CD14-positive monocyte (primary cell): ENCODE results near the gene DNAJC12. TPM values are rescaled to one million over a fixed set of nuclear protein-coding genes. Genes with fewer than 3 reads are reported as not detected.

Experiments
- DNase-seq, 3 donors: peaks; one replicate each; pipeline ENCODE4 v3.0.0-alpha.2; 2011 to 2022
- H2AFZ ChIP-seq: 2 replicates; pipeline ENCODE4 v1.6.0; 2012; ENCODE audit warnings: mild to moderate bottlenecking, low read depth, low read length, inconsistent platforms; ENCODE audit not compliant: insufficient read depth, poor library complexity, severe bottlenecking
- H3K27ac ChIP-seq, 2 donors: 1 replicate in 1 of 2; 2 replicates in 1 of 2; pipeline ENCODE4 v1.5.1; 2012 to 2013; ENCODE audit warnings: low read length in 2 of 2, control low read depth in 1 of 2, inconsistent platforms in 1 of 2, low read depth in 1 of 2, mild to moderate bottlenecking in 1 of 2
- H3K27me3 ChIP-seq, 2 donors: one replicate each; pipeline versions ENCODE4 v1.6.0 to v1.6.1; 2011 to 2013; ENCODE audit warnings: low read length in 2 of 2; ENCODE audit not compliant: control insufficient read depth in 2 of 2, insufficient read depth in 2 of 2
- H3K36me3 ChIP-seq, 2 donors: replicated peaks in 1 of 2; 1 replicate in 1 of 2; 2 replicates in 1 of 2; pipeline versions ENCODE4 v1.5.1 to v1.6.1; 2012 to 2013; ENCODE audit warnings: low read length in 2 of 2, control low read depth in 1 of 2, inconsistent platforms in 1 of 2, mild to moderate bottlenecking in 1 of 2; ENCODE audit not compliant: insufficient read depth in 2 of 2, control insufficient read depth in 1 of 2
- H3K4me1 ChIP-seq, 2 donors: 1 replicate in 1 of 2; 2 replicates in 1 of 2; pipeline versions ENCODE4 v1.5.1 to v1.6.1; 2012 to 2013; ENCODE audit warnings: low read length in 2 of 2, control low read depth in 1 of 2, inconsistent platforms in 1 of 2, mild to moderate bottlenecking in 1 of 2, moderate library complexity in 1 of 2; ENCODE audit not compliant: insufficient read depth in 2 of 2, control insufficient read depth in 1 of 2
- H3K4me2 ChIP-seq: replicated peaks from 2 replicates; pipeline ENCODE3; 2012; ENCODE audit warnings: low read length, moderate library complexity, mild to moderate bottlenecking; ENCODE audit not compliant: poor library complexity, severe bottlenecking; ENCODE audit errors: extremely low read depth
- H3K4me3 ChIP-seq, 3 experiments: fragments of 200-600 bp in 1 of 3; sonication (generic) in 1 of 3; replicated peaks in 1 of 3; 1 replicate in 2 of 3; 2 replicates in 1 of 3; pipeline ENCODE4 v1.5.1; 2011 to 2013; ENCODE audit warnings: low read length in 3 of 3, mild to moderate bottlenecking in 3 of 3, control low read depth in 2 of 3, low read depth in 2 of 3, inconsistent platforms in 1 of 3, moderate library complexity in 1 of 3
- H3K79me2 ChIP-seq: 2 replicates; pipeline ENCODE4 v1.6.0; 2012; ENCODE audit warnings: mild to moderate bottlenecking, control low read depth, inconsistent platforms, low read length, moderate library complexity; ENCODE audit not compliant: insufficient read depth
- H3K9ac ChIP-seq: 2 replicates; pipeline ENCODE4 v1.6.0; 2017; ENCODE audit warnings: low read length, mild to moderate bottlenecking; ENCODE audit not compliant: insufficient read depth, poor library complexity, severe bottlenecking
- H3K9me3 ChIP-seq, 2 donors: replicated peaks in 1 of 2; 1 replicate in 1 of 2; 2 replicates in 1 of 2; pipeline versions ENCODE4 v1.5.1 to v1.6.1; 2012 to 2013; ENCODE audit warnings: low read length in 2 of 2, control low read depth in 1 of 2; ENCODE audit not compliant: control insufficient read depth in 1 of 2, insufficient read depth in 1 of 2
- H4K20me1 ChIP-seq: 2 replicates; pipeline ENCODE4 v1.6.0; 2012; ENCODE audit warnings: mild to moderate bottlenecking, low read length, control low read depth, moderate library complexity; ENCODE audit not compliant: insufficient read depth
- H3K27ac Mint-ChIP-seq, 7 donors: one replicate each; pipeline ENCODE4 v1.8.0; 2020; ENCODE audit warnings: mild to moderate bottlenecking in 7 of 7, mixed read lengths in 7 of 7, moderate library complexity in 6 of 7, inconsistent platforms in 2 of 7
- H3K27me3 Mint-ChIP-seq, 3 donors: one replicate each; pipeline ENCODE4 v1.8.0; 2021 to 2022; ENCODE audit warnings: low read depth in 3 of 3, mild to moderate bottlenecking in 3 of 3, mixed read lengths in 3 of 3, moderate library complexity in 3 of 3, inconsistent platforms in 1 of 3
- H3K36me3 Mint-ChIP-seq, 2 donors: one replicate each; pipeline ENCODE4 v1.8.0; 2020; ENCODE audit warnings: mixed read lengths in 2 of 2, inconsistent platforms in 1 of 2, mild to moderate bottlenecking in 1 of 2
- H3K4me1 Mint-ChIP-seq: one replicate; pipeline ENCODE4 v1.8.0; 2020; ENCODE audit warnings: mild to moderate bottlenecking, mixed read lengths
- H3K4me3 Mint-ChIP-seq, 2 donors: one replicate each; pipeline ENCODE4 v1.8.0; 2020; ENCODE audit warnings: mild to moderate bottlenecking in 2 of 2, mixed read lengths in 2 of 2, moderate library complexity in 1 of 2
- H3K9me3 Mint-ChIP-seq, 7 donors: one replicate each; pipeline ENCODE4 v1.8.0; 2020 to 2022; ENCODE audit warnings: mixed read lengths in 7 of 7, mild to moderate bottlenecking in 6 of 7, moderate library complexity in 6 of 7, inconsistent platforms in 2 of 7
- CTCF ChIP-seq: fragments of 200-600 bp; IDR thresholded peaks from one replicate; pipeline ENCODE4 v1.8.0; 2022; ENCODE audit warnings: antibody characterized with exemption, mild to moderate bottlenecking
- WGBS: methylation state at CpG from one replicate; pipeline ENCODE4 v1.1.5; 2013; ENCODE audit warnings: missing lambda C conversion rate; ENCODE audit not compliant: insufficient coverage; 5-methylcytosine and 5-hydroxymethylcytosine counted together
- intact Hi-C, 2 donors: fragments of 100-400 bp; cut with micrococcal nuclease; formaldehyde crosslinking; loops; one replicate each; pipeline versions ENCODE4 v1.15.0 to v1.15.1; 2023
- polyA plus RNA-seq, 3 donors: library from polyadenylated mRNA; depleted of rRNA in 1 of 3; unstranded in 2 of 3; stranded (reverse) in 1 of 3; fragments of 300-500 nt in 2 of 3; fragments of >200 nt in 1 of 3; fragmentation: Illumina TruSeq in 2 of 3; gene quantifications; 1 replicate in 2 of 3; 2 replicates in 1 of 3; pipeline ENCODE4 v1.2.3, GENCODE V29; 2012 to 2021

The DNAJC12 gene
- polyA plus RNA-seq, 3 donors, result not detected

- Histone ChIP-seq H3K4me1 (peaks cover 17 to 26% of the 10 kb centered on the region in 2 donors), H3K9me3 (no peaks in the 10 kb centered on the region), H3K4me3 (no peak overlapping the region), H3K36me3 (no peaks in the 10 kb centered on the region), H2AFZ (no peak overlapping the region), H3K79me2 (no peaks in the 10 kb centered on the region), H3K4me2 (no peak overlapping the region), H4K20me1 (no peaks in the 10 kb centered on the region), H3K9ac (no peak overlapping the region), H3K27me3 (no peaks in the 10 kb centered on the region), H3K27ac (peak overlapping the region in 1 of 2 donors; percentile 66)
- Mint-ChIP-seq H3K9me3 (no peaks in the 10 kb centered on the region), H3K4me1 (peaks cover 27% of the 10 kb centered on the region), H3K4me3 (no peak overlapping the region), H3K27ac (peak overlapping the region; percentile 74 to 88 (median 81)), H3K36me3 (peaks cover 2 to 4% of the 10 kb centered on the region in 2 donors), H3K27me3 (no peaks in the 10 kb centered on the region)
- intact Hi-C loops, result no loop called here
- DNase-seq, result peak; percentile 85 to 93 (median 86)
- TF ChIP-seq CTCF, result no peak
Observed at GRCh38 chr10:67772894-67773511, 65.0 kb downstream of the DNAJC12 start.

- no peaks in the 10 kb centered on the region for H3K9me3 Mint-ChIP-seq
- Histone ChIP-seq H3K9ac (no peak overlapping the region), H3K27ac (peak overlapping the region in 1 of 2 donors; percentile 66), H3K79me2 (no peaks in the 10 kb centered on the region), H3K36me3 (no peaks in the 10 kb centered on the region), H3K4me1 (peaks cover 17 to 26% of the 10 kb centered on the region in 2 donors), H3K4me2 (no peak overlapping the region), H3K9me3 (no peaks in the 10 kb centered on the region), H4K20me1 (no peaks in the 10 kb centered on the region), H3K4me3 (no peak overlapping the region), H3K27me3 (no peaks in the 10 kb centered on the region), H2AFZ (no peak overlapping the region)
- intact Hi-C loops, result no loop called here
- H3K27me3 Mint-ChIP-seq, result no peaks in the 10 kb centered on the region
- H3K27ac Mint-ChIP-seq, result peak overlapping the region in 6 of 7 donors; percentile 78 to 88 (median 81)
- H3K36me3 Mint-ChIP-seq, result peaks cover 2 to 4% of the 10 kb centered on the region in 2 donors
- no peak for TF ChIP-seq CTCF
- H3K4me3 Mint-ChIP-seq, result no peak overlapping the region
- DNase-seq, result no peak
- WGBS, result no CpG with 5 or more reads among the region's 1 CpG
- H3K4me1 Mint-ChIP-seq, result peaks cover 27% of the 10 kb centered on the region
Observed at GRCh38 chr10:67772151-67772550, 65.8 kb downstream of the DNAJC12 start.
